Measurements from ENCODE around the gene SEPTIN5. TPM values are rescaled to one million over a fixed set of nuclear protein-coding genes. Genes with fewer than 3 reads are reported as not detected.

Gene SEPTIN5
- total RNA-seq, 1 experiment from 2014 or later, result 50.4 TPM

GRCh38 chr22:19734163-19734562 is 19.9 kb downstream of the SEPTIN5 start:
- no peak overlapping the region for H3K27ac ChIP-seq (ENCODE audit: low read depth, low read length, poor library complexity, severe bottlenecking)
- POLR2A ChIA-PET (ENCODE audit: low non-redundant PET), result no interaction called here
- no peaks in the 10 kb centered on the region for H3K4me1 ChIP-seq (ENCODE audit: insufficient read depth, low read length, poor library complexity, severe bottlenecking)
- no peak overlapping the region for H3K4me3 ChIP-seq (ENCODE audit: low read depth, low read length, poor library complexity, severe bottlenecking)
- no TSS peak for BruUV-seq (replicated peaks)
- CTCF ChIA-PET, result no interaction called here
- H3K36me3 ChIP-seq (ENCODE audit: insufficient read depth, low read length, poor library complexity, severe bottlenecking), result no peaks in the 10 kb centered on the region
- no peaks in the 10 kb centered on the region for H3K9me3 ChIP-seq (ENCODE audit: low read depth, low read length, poor library complexity, severe bottlenecking)
- H3K27me3 ChIP-seq (replicated peaks; ENCODE audit: insufficient read depth, low read depth, low read length, poor library complexity), result no peaks in the 10 kb centered on the region
- no peak for DNase-seq (ENCODE audit: low spot score)
- TF ChIP-seq CTCF (conservative IDR thresholded peaks at IDR 0.05; ENCODE audit: low read depth, low read length), result no peak
- no peak for TF ChIP-seq EZH2 (IDR thresholded peaks at IDR 0.05; ENCODE audit: borderline replicate concordance, low read depth, low read length, poor library complexity, severe bottlenecking)
- intact Hi-C loops (cut with micrococcal nuclease; ENCODE audit: unreplicated experiment), result loop anchor here (5.0 kb wide), 1 partner anchor 223 kb away; no protein-coding TSS in a partner anchor

DNA sequence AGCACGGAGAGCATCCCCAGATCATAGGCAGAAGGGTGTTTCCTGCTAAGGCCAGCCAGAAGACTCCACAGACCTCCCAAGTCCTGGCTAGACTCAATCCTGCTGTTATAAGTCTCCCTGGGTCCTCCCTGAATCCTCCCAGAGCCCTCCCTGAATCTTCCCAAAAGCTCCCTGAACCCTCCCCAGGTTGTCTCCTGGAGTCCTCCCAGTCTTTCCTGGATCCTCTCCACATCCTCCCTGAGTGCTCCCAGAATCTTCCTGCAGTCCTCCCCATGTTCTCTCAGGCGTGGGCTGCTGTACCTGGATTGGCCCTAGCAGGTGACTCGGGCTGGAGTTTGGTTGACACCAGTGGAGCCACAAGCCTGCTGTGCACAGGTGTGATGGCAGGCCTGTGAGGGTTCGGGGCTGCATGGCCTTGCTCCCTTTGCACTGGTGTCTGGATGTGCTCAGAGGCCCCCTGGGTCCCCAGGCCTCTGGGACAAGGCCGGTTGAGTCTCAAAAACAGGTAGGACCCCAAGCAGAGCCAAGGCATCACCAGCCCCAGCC is 20.6 kb downstream of the SEPTIN5 start:
- POLR2A ChIA-PET (ENCODE audit: low non-redundant PET), result no interaction called here
- TF ChIP-seq CTCF (conservative IDR thresholded peaks at IDR 0.05; ENCODE audit: low read depth, low read length) (no peak), EZH2 (IDR thresholded peaks at IDR 0.05; ENCODE audit: borderline replicate concordance, low read depth, low read length, poor library complexity, severe bottlenecking) (no peak)
- Histone ChIP-seq H3K27me3 (replicated peaks; ENCODE audit: insufficient read depth, low read depth, low read length, poor library complexity) (no peaks in the 10 kb centered on the region), H3K4me3 (ENCODE audit: low read depth, low read length, poor library complexity, severe bottlenecking) (no peak overlapping the region), H3K9me3 (ENCODE audit: low read depth, low read length, poor library complexity, severe bottlenecking) (no peaks in the 10 kb centered on the region), H3K27ac (ENCODE audit: low read depth, low read length, poor library complexity, severe bottlenecking) (no peak overlapping the region), H3K36me3 (ENCODE audit: insufficient read depth, low read length, poor library complexity, severe bottlenecking) (no peaks in the 10 kb centered on the region), H3K4me1 (ENCODE audit: insufficient read depth, low read length, poor library complexity, severe bottlenecking) (no peaks in the 10 kb centered on the region)
- no TSS peak for BruUV-seq (replicated peaks)
- CTCF ChIA-PET, result interaction anchor here (0.8 kb wide), 1 partner anchor 157 kb away, joined by 7 read pairs; no protein-coding TSS in a partner anchor
- no peak for DNase-seq (ENCODE audit: low spot score)
- intact Hi-C loops (cut with micrococcal nuclease; ENCODE audit: unreplicated experiment), result loop anchor here (5.0 kb wide), 1 partner anchor 222 kb away; no protein-coding TSS in a partner anchor

DNA sequence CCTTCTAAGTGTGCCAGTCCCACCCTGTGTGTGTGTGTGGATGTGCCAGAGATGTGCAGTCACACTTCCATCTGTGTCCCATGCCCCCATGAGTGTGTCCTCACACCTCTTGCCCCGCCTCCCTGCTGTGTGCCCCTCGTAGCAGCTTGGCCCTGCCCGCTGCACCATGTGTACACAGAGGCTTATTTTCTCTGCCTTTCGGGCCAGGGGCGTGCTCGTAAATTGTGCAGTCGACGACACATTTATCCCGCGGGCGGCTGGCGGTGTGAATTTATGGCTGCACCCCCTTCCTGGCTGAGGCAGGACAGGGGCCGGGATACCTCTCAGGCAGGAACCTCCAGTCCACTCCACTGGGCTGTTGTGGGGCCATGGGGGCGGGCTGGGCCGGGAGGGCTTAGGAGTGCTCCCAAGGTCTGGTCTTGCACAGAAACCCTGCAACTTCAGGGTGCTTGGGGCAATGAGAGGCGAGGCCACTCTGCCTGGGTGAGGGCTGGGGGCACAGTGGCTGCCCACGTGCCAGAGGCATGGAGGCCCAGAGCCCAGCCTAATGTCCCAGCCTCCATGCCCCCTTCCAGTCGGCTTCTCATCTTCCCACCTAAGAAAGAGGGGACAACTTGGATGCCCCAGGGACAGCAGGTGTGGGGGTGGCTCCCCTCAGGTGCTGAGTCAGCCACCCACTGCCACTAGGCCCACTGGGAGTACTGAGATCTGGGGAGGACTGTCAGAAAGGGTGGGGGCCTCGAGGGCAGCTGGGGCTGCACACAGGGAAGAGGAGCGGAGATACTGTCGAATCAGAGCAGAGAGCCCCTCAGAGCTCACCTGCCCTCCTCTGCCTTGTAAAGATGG is 21.6 kb downstream of the SEPTIN5 start:
- BruUV-seq (replicated peaks), result no TSS peak
- Histone ChIP-seq H3K36me3 (ENCODE audit: insufficient read depth, low read length, poor library complexity, severe bottlenecking) (no peaks in the 10 kb centered on the region), H3K27me3 (replicated peaks; ENCODE audit: insufficient read depth, low read depth, low read length, poor library complexity) (no peaks in the 10 kb centered on the region), H3K4me1 (ENCODE audit: insufficient read depth, low read length, poor library complexity, severe bottlenecking) (no peaks in the 10 kb centered on the region), H3K27ac (ENCODE audit: low read depth, low read length, poor library complexity, severe bottlenecking) (no peak overlapping the region), H3K9me3 (ENCODE audit: low read depth, low read length, poor library complexity, severe bottlenecking) (no peaks in the 10 kb centered on the region), H3K4me3 (ENCODE audit: low read depth, low read length, poor library complexity, severe bottlenecking) (no peak overlapping the region)
- intact Hi-C loops (cut with micrococcal nuclease; ENCODE audit: unreplicated experiment), result no loop called here
- no peak for DNase-seq (ENCODE audit: low spot score)
- CTCF ChIA-PET, result interaction anchor here (0.8 kb wide), 1 partner anchor 156 kb away, joined by 7 read pairs; no protein-coding TSS in a partner anchor
- TF ChIP-seq EZH2 (IDR thresholded peaks at IDR 0.05; ENCODE audit: borderline replicate concordance, low read depth, low read length, poor library complexity, severe bottlenecking), result no peak
- TF ChIP-seq CTCF (conservative IDR thresholded peaks at IDR 0.05; ENCODE audit: low read depth, low read length), result no peak
- POLR2A ChIA-PET (ENCODE audit: low non-redundant PET), result no interaction called here

Data from A673 (cell line).